CD14-positive monocyte (primary cell): ENCODE measurements around the gene R3HDM1. TPM values are rescaled to one million over a fixed set of nuclear protein-coding genes. Genes with fewer than 3 reads are reported as not detected.

ENCODE experiments used
- DNase-seq, 3 donors: peaks; one replicate each; pipeline ENCODE4 v3.0.0-alpha.2; 2011 to 2022
- H2AFZ ChIP-seq: 2 replicates; pipeline ENCODE4 v1.6.0; 2012; ENCODE audit warnings: mild to moderate bottlenecking, low read depth, low read length, inconsistent platforms; ENCODE audit not compliant: insufficient read depth, poor library complexity, severe bottlenecking
- H3K27ac ChIP-seq, 2 donors: 1 replicate in 1 of 2; 2 replicates in 1 of 2; pipeline ENCODE4 v1.5.1; 2012 to 2013; ENCODE audit warnings: low read length in 2 of 2, control low read depth in 1 of 2, inconsistent platforms in 1 of 2, low read depth in 1 of 2, mild to moderate bottlenecking in 1 of 2
- H3K27me3 ChIP-seq, 2 donors: one replicate each; pipeline versions ENCODE4 v1.6.0 to v1.6.1; 2011 to 2013; ENCODE audit warnings: low read length in 2 of 2; ENCODE audit not compliant: control insufficient read depth in 2 of 2, insufficient read depth in 2 of 2
- H3K36me3 ChIP-seq, 2 donors: replicated peaks in 1 of 2; 1 replicate in 1 of 2; 2 replicates in 1 of 2; pipeline versions ENCODE4 v1.5.1 to v1.6.1; 2012 to 2013; ENCODE audit warnings: low read length in 2 of 2, control low read depth in 1 of 2, inconsistent platforms in 1 of 2, mild to moderate bottlenecking in 1 of 2; ENCODE audit not compliant: insufficient read depth in 2 of 2, control insufficient read depth in 1 of 2
- H3K4me1 ChIP-seq, 2 donors: 1 replicate in 1 of 2; 2 replicates in 1 of 2; pipeline versions ENCODE4 v1.5.1 to v1.6.1; 2012 to 2013; ENCODE audit warnings: low read length in 2 of 2, control low read depth in 1 of 2, inconsistent platforms in 1 of 2, mild to moderate bottlenecking in 1 of 2, moderate library complexity in 1 of 2; ENCODE audit not compliant: insufficient read depth in 2 of 2, control insufficient read depth in 1 of 2
- H3K4me2 ChIP-seq: replicated peaks from 2 replicates; pipeline ENCODE3; 2012; ENCODE audit warnings: low read length, moderate library complexity, mild to moderate bottlenecking; ENCODE audit not compliant: poor library complexity, severe bottlenecking; ENCODE audit errors: extremely low read depth
- H3K4me3 ChIP-seq, 3 experiments: fragments of 200-600 bp in 1 of 3; sonication (generic) in 1 of 3; replicated peaks in 1 of 3; 1 replicate in 2 of 3; 2 replicates in 1 of 3; pipeline ENCODE4 v1.5.1; 2011 to 2013; ENCODE audit warnings: low read length in 3 of 3, mild to moderate bottlenecking in 3 of 3, control low read depth in 2 of 3, low read depth in 2 of 3, inconsistent platforms in 1 of 3, moderate library complexity in 1 of 3
- H3K79me2 ChIP-seq: 2 replicates; pipeline ENCODE4 v1.6.0; 2012; ENCODE audit warnings: mild to moderate bottlenecking, control low read depth, inconsistent platforms, low read length, moderate library complexity; ENCODE audit not compliant: insufficient read depth
- H3K9ac ChIP-seq: 2 replicates; pipeline ENCODE4 v1.6.0; 2017; ENCODE audit warnings: low read length, mild to moderate bottlenecking; ENCODE audit not compliant: insufficient read depth, poor library complexity, severe bottlenecking
- H3K9me3 ChIP-seq, 2 donors: replicated peaks in 1 of 2; 1 replicate in 1 of 2; 2 replicates in 1 of 2; pipeline versions ENCODE4 v1.5.1 to v1.6.1; 2012 to 2013; ENCODE audit warnings: low read length in 2 of 2, control low read depth in 1 of 2; ENCODE audit not compliant: control insufficient read depth in 1 of 2, insufficient read depth in 1 of 2
- H4K20me1 ChIP-seq: 2 replicates; pipeline ENCODE4 v1.6.0; 2012; ENCODE audit warnings: mild to moderate bottlenecking, low read length, control low read depth, moderate library complexity; ENCODE audit not compliant: insufficient read depth
- H3K27ac Mint-ChIP-seq, 7 donors: one replicate each; pipeline ENCODE4 v1.8.0; 2020; ENCODE audit warnings: mild to moderate bottlenecking in 7 of 7, mixed read lengths in 7 of 7, moderate library complexity in 6 of 7, inconsistent platforms in 2 of 7
- H3K27me3 Mint-ChIP-seq, 3 donors: one replicate each; pipeline ENCODE4 v1.8.0; 2021 to 2022; ENCODE audit warnings: low read depth in 3 of 3, mild to moderate bottlenecking in 3 of 3, mixed read lengths in 3 of 3, moderate library complexity in 3 of 3, inconsistent platforms in 1 of 3
- H3K36me3 Mint-ChIP-seq, 2 donors: one replicate each; pipeline ENCODE4 v1.8.0; 2020; ENCODE audit warnings: mixed read lengths in 2 of 2, inconsistent platforms in 1 of 2, mild to moderate bottlenecking in 1 of 2
- H3K4me1 Mint-ChIP-seq: one replicate; pipeline ENCODE4 v1.8.0; 2020; ENCODE audit warnings: mild to moderate bottlenecking, mixed read lengths
- H3K4me3 Mint-ChIP-seq, 2 donors: one replicate each; pipeline ENCODE4 v1.8.0; 2020; ENCODE audit warnings: mild to moderate bottlenecking in 2 of 2, mixed read lengths in 2 of 2, moderate library complexity in 1 of 2
- H3K9me3 Mint-ChIP-seq, 7 donors: one replicate each; pipeline ENCODE4 v1.8.0; 2020 to 2022; ENCODE audit warnings: mixed read lengths in 7 of 7, mild to moderate bottlenecking in 6 of 7, moderate library complexity in 6 of 7, inconsistent platforms in 2 of 7
- CTCF ChIP-seq: fragments of 200-600 bp; IDR thresholded peaks from one replicate; pipeline ENCODE4 v1.8.0; 2022; ENCODE audit warnings: antibody characterized with exemption, mild to moderate bottlenecking
- WGBS: methylation state at CpG from one replicate; pipeline ENCODE4 v1.1.5; 2013; ENCODE audit warnings: missing lambda C conversion rate; ENCODE audit not compliant: insufficient coverage; 5-methylcytosine and 5-hydroxymethylcytosine counted together
- intact Hi-C, 2 donors: fragments of 100-400 bp; cut with micrococcal nuclease; formaldehyde crosslinking; loops; one replicate each; pipeline versions ENCODE4 v1.15.0 to v1.15.1; 2023
- polyA plus RNA-seq, 3 donors: library from polyadenylated mRNA; depleted of rRNA in 1 of 3; unstranded in 2 of 3; stranded (reverse) in 1 of 3; fragments of 300-500 nt in 2 of 3; fragments of >200 nt in 1 of 3; fragmentation: Illumina TruSeq in 2 of 3; gene quantifications; 1 replicate in 2 of 3; 2 replicates in 1 of 3; pipeline ENCODE4 v1.2.3, GENCODE V29; 2012 to 2021

Gene R3HDM1
- polyA plus RNA-seq, 3 donors: 5.4 to 24.5 (median 13.1) TPM

- DNase-seq: no peak
- H3K27me3 ChIP-seq: no peaks in the 10 kb centered on the region
- no peaks in the 10 kb centered on the region for H3K4me1 Mint-ChIP-seq
- H3K4me3 Mint-ChIP-seq: no peak overlapping the region
- peak overlapping the region in 2 of 7 donors; percentile 32 to 64 for H3K27ac Mint-ChIP-seq
- intact Hi-C loops: no loop called here
- H4K20me1 ChIP-seq: no peaks in the 10 kb centered on the region
- no peaks in the 10 kb centered on the region for H3K27me3 Mint-ChIP-seq
- no peak for TF ChIP-seq CTCF
- H3K4me2 ChIP-seq: no peak overlapping the region
- peaks cover 40 to 57% of the 10 kb centered on the region in 2 donors for H3K36me3 Mint-ChIP-seq
- H3K9me3 ChIP-seq: no peaks in the 10 kb centered on the region
- no peak overlapping the region for H3K4me3 ChIP-seq
- no peak overlapping the region for H3K9ac ChIP-seq
- 100% methylated on average over 2 of the region's 4 CpGs for WGBS
- H3K79me2 ChIP-seq: no peaks in the 10 kb centered on the region
- H3K27ac ChIP-seq: no peak overlapping the region
- no peaks in the 10 kb centered on the region for H3K4me1 ChIP-seq
- no peak overlapping the region for H2AFZ ChIP-seq
- H3K9me3 Mint-ChIP-seq: no peaks in the 10 kb centered on the region
- H3K36me3 ChIP-seq: peaks cover 49 to 91% of the 10 kb centered on the region in 2 donors
Observed at GRCh38 chr2:135637456-135638087, 106.3 kb downstream of the R3HDM1 start.

DNA sequence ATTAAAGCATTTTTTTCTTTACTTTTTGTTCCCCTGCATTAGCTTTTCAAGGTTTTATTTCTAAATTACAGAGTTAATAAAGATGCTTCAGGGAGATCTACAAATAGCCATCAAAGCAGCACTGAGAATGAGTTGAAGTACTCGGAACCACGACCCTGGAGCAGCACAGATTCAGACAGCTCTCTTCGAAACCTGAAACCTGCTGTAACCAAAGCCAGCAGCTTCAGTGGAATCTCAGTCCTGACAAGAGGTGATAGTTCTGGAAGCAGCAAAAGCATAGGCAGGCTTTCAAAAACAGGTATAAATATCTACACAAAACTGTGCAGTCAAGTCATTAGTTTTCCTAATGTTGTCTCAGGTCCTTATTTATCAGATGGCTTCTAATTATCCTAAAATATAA, 107.5 kb downstream of the R3HDM1 start:
- Histone ChIP-seq H3K9ac (no peak overlapping the region), H3K27me3 (no peaks in the 10 kb centered on the region), H3K27ac (no peak overlapping the region), H3K79me2 (no peaks in the 10 kb centered on the region), H3K4me3 (no peak overlapping the region), H3K9me3 (no peaks in the 10 kb centered on the region), H3K4me2 (no peak overlapping the region), H3K4me1 (no peaks in the 10 kb centered on the region), H2AFZ (no peak overlapping the region), H4K20me1 (no peaks in the 10 kb centered on the region), H3K36me3 (peaks cover 40 to 83% of the 10 kb centered on the region in 2 donors)
- intact Hi-C loops: no loop called here
- no peak for TF ChIP-seq CTCF
- WGBS: 95% methylated on average over 3 of the region's 3 CpGs
- DNase-seq: no peak
- no peak overlapping the region for H3K27ac Mint-ChIP-seq
- H3K36me3 Mint-ChIP-seq: peaks cover 43 to 57% of the 10 kb centered on the region in 2 donors
- H3K4me3 Mint-ChIP-seq: no peak overlapping the region
- no peaks in the 10 kb centered on the region for H3K27me3 Mint-ChIP-seq
- no peaks in the 10 kb centered on the region for H3K4me1 Mint-ChIP-seq
- no peaks in the 10 kb centered on the region for H3K9me3 Mint-ChIP-seq
